ENCODE measurements around the gene ESYT1.
A peak's percentile ranks its signal among the peaks of the same experiment; 100 is the strongest.

The ESYT1 gene

GRCh38 chr12:56103823-56104108, 24.3 kb upstream of the ESYT1 start:
- peak overlapping the region; percentile 70 for H3K4me3 ChIP-seq (ENCODE audit: low read length)
- no peak for TF ChIP-seq CTCF (conservative IDR thresholded peaks at IDR 0.05; ENCODE audit: low read depth, low read length)
- DNase-seq (ENCODE audit: low read depth), result no peak

GRCh38 chr12:56104109-56104814, 23.8 kb upstream of the ESYT1 start, which contains the start of gene PA2G4:
PA2G4 (plus strand) TSS chr12:56104559; CDS start chr12:56104738, 179 bp downstream.
- no peak for TF ChIP-seq CTCF (conservative IDR thresholded peaks at IDR 0.05; ENCODE audit: low read depth, low read length)
- H3K4me3 ChIP-seq (ENCODE audit: low read length), result peak within 1 kb of the TSS; percentile 70

GRCh38 chr12:56104815-56105608, 23.1 kb upstream of the ESYT1 start:
- peak; percentile 2 for TF ChIP-seq CTCF (conservative IDR thresholded peaks at IDR 0.05; ENCODE audit: low read depth, low read length)
- no peak for DNase-seq (ENCODE audit: low read depth)

More at GRCh38 chr12:56104109-56104814, 23.8 kb upstream of the ESYT1 start, which contains the start of gene PA2G4:
- peak; percentile 97 for DNase-seq (ENCODE audit: low read depth)

GRCh38 chr12:56105609-56105902, 22.5 kb upstream of the ESYT1 start:
- DNase-seq (ENCODE audit: low read depth), result no peak
- peak overlapping the region; percentile 70 for H3K4me3 ChIP-seq (ENCODE audit: low read length)
- TF ChIP-seq CTCF (conservative IDR thresholded peaks at IDR 0.05; ENCODE audit: low read depth, low read length), result no peak

More at GRCh38 chr12:56104815-56105608, 23.1 kb upstream of the ESYT1 start:
- peak overlapping the region; percentile 70 for H3K4me3 ChIP-seq (ENCODE audit: low read length)

GRCh38 chr12:56107242-56107641, 20.8 kb upstream of the ESYT1 start:
- DNase-seq (ENCODE audit: low read depth), result no peak
- no peak overlapping the region for H3K4me3 ChIP-seq (ENCODE audit: low read length)
- TF ChIP-seq CTCF (conservative IDR thresholded peaks at IDR 0.05; ENCODE audit: low read depth, low read length), result no peak

- no peak for DNase-seq (ENCODE audit: low read depth)
- TF ChIP-seq CTCF (conservative IDR thresholded peaks at IDR 0.05; ENCODE audit: low read depth, low read length), result no peak
- H3K4me3 ChIP-seq (ENCODE audit: low read length), result no peak overlapping the region
These were observed 17.5 kb upstream of the ESYT1 start for GRCh38 chr12:56110571-56110970.

GRCh38 chr12:56114084-56114483, 14.0 kb upstream of the ESYT1 start:
- TF ChIP-seq CTCF (conservative IDR thresholded peaks at IDR 0.05; ENCODE audit: low read depth, low read length), result no peak
- DNase-seq (ENCODE audit: low read depth), result no peak
- no peak overlapping the region for H3K4me3 ChIP-seq (ENCODE audit: low read length)
